Sigmoid colon (tissue), 7 donors: ENCODE data around the gene ADARB2. TPM values are rescaled to one million over a fixed set of nuclear protein-coding genes. Genes with fewer than 3 reads are reported as not detected.
A peak's percentile ranks its signal among the peaks of the same experiment; 100 is the strongest.

Source experiments
- DNase-seq: peaks from one replicate; pipeline ENCODE4 v3.0.0-alpha.2; 2019
- H3K27ac ChIP-seq, 4 donors: fragments of 200-600 bp; sonication (generic); one replicate each; pipeline ENCODE4 v1.5.1; 2016 to 2019; ENCODE audit warnings: mild to moderate bottlenecking in 1 of 4
- H3K27me3 ChIP-seq, 3 donors: fragments of 200-600 bp; sonication (generic); one replicate each; pipeline ENCODE4 v1.5.1; 2019; ENCODE audit warnings: mild to moderate bottlenecking in 1 of 3
- H3K36me3 ChIP-seq, 4 donors: fragments of 200-600 bp; sonication (generic); one replicate each; pipeline ENCODE4 v1.5.1; 2016 to 2019
- H3K4me1 ChIP-seq, 4 donors: fragments of 200-600 bp; sonication (generic); one replicate each; pipeline ENCODE4 v1.5.1; 2017 to 2019
- H3K4me3 ChIP-seq, 4 donors: fragments of 200-600 bp; sonication (generic); one replicate each; pipeline ENCODE4 v1.5.1; 2017 to 2019; ENCODE audit warnings: mild to moderate bottlenecking in 2 of 4, moderate library complexity in 1 of 4
- H3K9me3 ChIP-seq, 4 donors: fragments of 200-600 bp in 3 of 4; sonication (generic) in 3 of 4; one replicate each; pipeline versions ENCODE4 v1.5.1 to v1.6.1; 2013 to 2019
- EP300 ChIP-seq, 4 donors: sonication (generic); formaldehyde crosslinking; IDR thresholded peaks; one replicate each; pipeline ENCODE4 v1.6.1; 2017; ENCODE audit warnings: antibody characterized with exemption in 4 of 4
- POLR2A ChIP-seq, 2 donors: fragments of 450-650 bp; IDR thresholded peaks; one replicate each; pipeline ENCODE4 v1.6.1; 2016; ENCODE audit warnings: antibody characterized with exemption in 2 of 2, mild to moderate bottlenecking in 2 of 2, moderate library complexity in 2 of 2
- POLR2AphosphoS5 ChIP-seq, 4 donors: sonication (generic); formaldehyde crosslinking; IDR thresholded peaks; one replicate each; pipeline ENCODE4 v1.6.1; 2017; ENCODE audit warnings: antibody characterized with exemption in 4 of 4
- WGBS, 2 donors: extraction: QIAGEN DNeasy Blood & Tissue Kit; methylation state at CpG; one replicate each; pipeline ENCODE4 v1.1.7; 2013; 5-methylcytosine and 5-hydroxymethylcytosine counted together
- intact Hi-C: fragments of 100-400 bp; cut with DNase I; formaldehyde crosslinking; loops from one replicate; pipeline ENCODE4 v1.15.1; 2023
- polyA plus RNA-seq, 3 donors: library from polyadenylated mRNA; stranded (reverse); fragments of 200-250 nt; gene quantifications; one replicate each; pipeline ENCODE4 v1.2.3, GENCODE V29; 2013
- total RNA-seq, 4 donors: library from RNA; depleted of rRNA; stranded (reverse); fragments of >200 nt; gene quantifications; one replicate each; pipeline ENCODE4 v1.1.0, GENCODE V29; 2016
- TF ChIP-seq, protein P1 (sequence below), 4 experiments: fragments of 450-650 bp in 3 of 4; fragments of 200-600 bp in 1 of 4; IDR thresholded peaks; one replicate each; pipeline ENCODE4 v1.5.1; 2016 to 2019; ENCODE audit warnings: antibody characterized with exemption in 4 of 4, mild to moderate bottlenecking in 3 of 4, moderate library complexity in 2 of 4
- donor health status: healthy with polysubstance abuse.
- donor health status: Bipolar disorder and iron deficiency.
- donor health status: healthy.

ADARB2 gene
- total and polyA plus RNA-seq, 7 donors: 0.60 to 5.9 (median 3.5) TPM; not detected in 1

DNA sequence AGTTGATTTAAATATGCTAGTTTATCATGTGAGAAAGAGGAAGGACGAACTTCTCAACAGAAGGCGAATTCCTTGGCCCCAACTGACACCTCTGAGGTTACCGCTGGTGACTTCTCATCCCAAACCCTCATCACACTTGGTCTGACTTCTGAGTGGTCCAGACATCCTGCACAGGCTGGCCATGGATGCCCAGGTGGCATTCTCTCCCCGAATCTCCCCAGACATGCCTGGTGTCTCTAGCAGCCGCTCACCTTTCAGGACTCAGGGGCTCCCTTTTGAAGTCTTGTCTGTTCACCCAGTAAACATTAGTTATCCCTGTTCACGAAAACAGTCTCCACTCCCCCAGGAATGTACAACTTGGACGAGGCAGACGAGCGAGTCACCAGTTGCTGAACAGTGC lies 157.7 kb downstream of the ADARB2 start:
- Histone ChIP-seq H3K4me3 (no peak overlapping the region), H3K27ac (no peak overlapping the region), H3K27me3 (no peaks in the 10 kb centered on the region), H3K4me1 (no peaks in the 10 kb centered on the region), H3K36me3 (no peaks in the 10 kb centered on the region), H3K9me3 (no peaks in the 10 kb centered on the region)
- TF ChIP-seq POLR2A (IDR thresholded peaks at IDR 0.05): no peak
- TF ChIP-seq, protein P1, sequence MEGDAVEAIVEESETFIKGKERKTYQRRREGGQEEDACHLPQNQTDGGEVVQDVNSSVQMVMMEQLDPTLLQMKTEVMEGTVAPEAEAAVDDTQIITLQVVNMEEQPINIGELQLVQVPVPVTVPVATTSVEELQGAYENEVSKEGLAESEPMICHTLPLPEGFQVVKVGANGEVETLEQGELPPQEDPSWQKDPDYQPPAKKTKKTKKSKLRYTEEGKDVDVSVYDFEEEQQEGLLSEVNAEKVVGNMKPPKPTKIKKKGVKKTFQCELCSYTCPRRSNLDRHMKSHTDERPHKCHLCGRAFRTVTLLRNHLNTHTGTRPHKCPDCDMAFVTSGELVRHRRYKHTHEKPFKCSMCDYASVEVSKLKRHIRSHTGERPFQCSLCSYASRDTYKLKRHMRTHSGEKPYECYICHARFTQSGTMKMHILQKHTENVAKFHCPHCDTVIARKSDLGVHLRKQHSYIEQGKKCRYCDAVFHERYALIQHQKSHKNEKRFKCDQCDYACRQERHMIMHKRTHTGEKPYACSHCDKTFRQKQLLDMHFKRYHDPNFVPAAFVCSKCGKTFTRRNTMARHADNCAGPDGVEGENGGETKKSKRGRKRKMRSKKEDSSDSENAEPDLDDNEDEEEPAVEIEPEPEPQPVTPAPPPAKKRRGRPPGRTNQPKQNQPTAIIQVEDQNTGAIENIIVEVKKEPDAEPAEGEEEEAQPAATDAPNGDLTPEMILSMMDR (IDR thresholded peaks at IDR 0.05): no peak
- TF ChIP-seq EP300 (IDR thresholded peaks at IDR 0.05): no peak
- no peak for TF ChIP-seq POLR2AphosphoS5 (IDR thresholded peaks at IDR 0.05)
- intact Hi-C loops: no loop called here
- 53 to 59% methylated on average over 9 of the region's 9 CpGs for WGBS, 2 donors
- no peak for DNase-seq

DNA sequence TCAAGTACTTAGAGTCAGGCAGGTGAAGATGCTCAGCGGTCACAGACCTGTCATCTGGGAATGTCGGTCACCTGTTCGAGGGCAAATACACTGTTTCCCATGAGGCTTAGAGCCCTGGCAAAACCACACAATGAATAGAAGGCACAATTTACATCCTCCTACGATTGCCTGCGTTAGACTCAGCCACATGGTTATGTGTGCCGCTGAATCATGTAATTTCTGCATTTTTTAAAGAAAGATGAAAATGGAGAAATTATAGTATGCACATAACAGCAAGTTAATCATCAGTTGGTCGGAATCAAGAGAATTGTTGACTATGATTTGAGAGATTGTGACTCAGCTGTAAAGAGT lies 158.2 kb downstream of the ADARB2 start:
- Histone ChIP-seq H3K27ac (no peak overlapping the region), H3K4me3 (no peak overlapping the region), H3K9me3 (no peaks in the 10 kb centered on the region), H3K27me3 (no peaks in the 10 kb centered on the region), H3K4me1 (no peaks in the 10 kb centered on the region), H3K36me3 (no peaks in the 10 kb centered on the region)
- TF ChIP-seq, protein P1 (IDR thresholded peaks at IDR 0.05): no peak
- TF ChIP-seq POLR2AphosphoS5 (IDR thresholded peaks at IDR 0.05) (no peak), POLR2A (IDR thresholded peaks at IDR 0.05) (no peak), EP300 (IDR thresholded peaks at IDR 0.05) (no peak)
- DNase-seq: no peak
- intact Hi-C loops: no loop called here
- 71 to 87% methylated on average over 7 of the region's 7 CpGs for WGBS, 2 donors

DNA sequence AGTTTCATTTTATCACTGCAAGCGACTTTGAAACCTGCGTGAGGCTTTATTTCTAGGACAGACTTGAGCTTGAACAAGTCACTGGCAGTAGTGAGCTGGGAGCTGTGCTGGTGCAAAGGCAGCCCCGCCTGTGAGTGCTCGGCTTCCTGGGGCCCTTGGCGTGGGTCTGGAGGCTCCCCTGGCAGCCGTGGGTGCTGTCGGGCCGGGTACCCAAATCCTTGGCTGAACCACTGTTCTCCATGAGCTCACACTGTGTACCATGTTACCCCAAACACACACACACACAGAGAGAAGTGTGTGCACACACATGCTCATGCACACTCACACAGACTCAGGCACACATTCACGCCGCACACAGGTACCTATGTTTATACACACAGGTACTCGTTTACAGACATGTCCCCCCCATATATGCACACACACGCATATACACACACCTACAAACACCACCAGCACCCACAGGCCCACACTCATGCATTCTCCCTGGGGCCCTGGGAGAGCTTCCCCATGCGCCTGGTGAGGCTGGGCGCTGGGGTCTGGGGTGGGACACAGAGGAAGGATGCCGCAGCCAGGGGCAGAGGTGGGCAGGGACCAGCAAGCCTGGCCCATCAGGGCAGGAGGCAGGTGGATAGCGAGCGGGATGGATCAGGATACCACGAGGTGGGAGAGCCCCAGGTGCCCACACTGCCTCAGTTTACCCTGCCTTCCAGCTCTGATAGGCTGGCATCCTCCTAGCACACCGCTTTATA lies 158.8 kb downstream of the ADARB2 start:
- H3K9me3 ChIP-seq: no peaks in the 10 kb centered on the region
- H3K27me3 ChIP-seq: no peaks in the 10 kb centered on the region
- no peaks in the 10 kb centered on the region for H3K36me3 ChIP-seq
- H3K4me1 ChIP-seq: no peaks in the 10 kb centered on the region
- intact Hi-C loops: no loop called here
- DNase-seq: peak; percentile 46
- no peak overlapping the region for H3K4me3 ChIP-seq
- TF ChIP-seq POLR2A (IDR thresholded peaks at IDR 0.05) (no peak), EP300 (IDR thresholded peaks at IDR 0.05) (no peak), POLR2AphosphoS5 (IDR thresholded peaks at IDR 0.05) (no peak)
- TF ChIP-seq, protein P1 (IDR thresholded peaks at IDR 0.05): no peak
- WGBS, 2 donors: 76 to 87% methylated on average over 19 of the region's 19 CpGs
- H3K27ac ChIP-seq: no peak overlapping the region

DNA sequence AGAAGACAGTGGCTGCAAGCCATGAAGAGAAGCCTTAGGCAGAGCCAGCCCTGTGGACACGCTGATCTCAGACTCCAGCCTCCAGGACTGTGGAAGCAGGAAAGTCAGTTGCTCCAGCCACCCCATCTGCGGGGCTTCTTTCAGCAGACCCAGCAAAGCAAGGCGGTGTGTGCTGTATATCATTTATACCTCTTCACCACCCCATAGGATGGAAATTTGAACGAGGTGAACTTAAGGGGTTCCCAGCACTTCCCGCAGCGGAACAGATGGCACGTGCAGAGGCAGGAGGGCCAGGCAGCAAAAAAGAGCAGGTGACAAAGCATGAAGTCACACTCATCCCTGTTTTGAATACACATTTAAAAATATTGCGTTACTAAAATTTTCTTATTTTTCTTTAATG lies 159.4 kb downstream of the ADARB2 start:
- intact Hi-C loops: no loop called here

More for the DNA sequence above, 159.4 kb downstream of the ADARB2 start:
- no peaks in the 10 kb centered on the region for H3K27me3 ChIP-seq
- TF ChIP-seq, protein P1 (IDR thresholded peaks at IDR 0.05): no peak
- no peak for TF ChIP-seq POLR2AphosphoS5 (IDR thresholded peaks at IDR 0.05)
- no peak for TF ChIP-seq POLR2A (IDR thresholded peaks at IDR 0.05)
- TF ChIP-seq EP300 (IDR thresholded peaks at IDR 0.05): no peak
- no peaks in the 10 kb centered on the region for H3K9me3 ChIP-seq
- 80 to 90% methylated on average over 8 of the region's 8 CpGs for WGBS, 2 donors
- no peak overlapping the region for H3K27ac ChIP-seq
- H3K4me3 ChIP-seq: no peak overlapping the region
- H3K4me1 ChIP-seq: no peaks in the 10 kb centered on the region
- peak; percentile 14 for DNase-seq
- no peaks in the 10 kb centered on the region for H3K36me3 ChIP-seq
